ENCODE measurements around the gene FBXL19.

DNA sequence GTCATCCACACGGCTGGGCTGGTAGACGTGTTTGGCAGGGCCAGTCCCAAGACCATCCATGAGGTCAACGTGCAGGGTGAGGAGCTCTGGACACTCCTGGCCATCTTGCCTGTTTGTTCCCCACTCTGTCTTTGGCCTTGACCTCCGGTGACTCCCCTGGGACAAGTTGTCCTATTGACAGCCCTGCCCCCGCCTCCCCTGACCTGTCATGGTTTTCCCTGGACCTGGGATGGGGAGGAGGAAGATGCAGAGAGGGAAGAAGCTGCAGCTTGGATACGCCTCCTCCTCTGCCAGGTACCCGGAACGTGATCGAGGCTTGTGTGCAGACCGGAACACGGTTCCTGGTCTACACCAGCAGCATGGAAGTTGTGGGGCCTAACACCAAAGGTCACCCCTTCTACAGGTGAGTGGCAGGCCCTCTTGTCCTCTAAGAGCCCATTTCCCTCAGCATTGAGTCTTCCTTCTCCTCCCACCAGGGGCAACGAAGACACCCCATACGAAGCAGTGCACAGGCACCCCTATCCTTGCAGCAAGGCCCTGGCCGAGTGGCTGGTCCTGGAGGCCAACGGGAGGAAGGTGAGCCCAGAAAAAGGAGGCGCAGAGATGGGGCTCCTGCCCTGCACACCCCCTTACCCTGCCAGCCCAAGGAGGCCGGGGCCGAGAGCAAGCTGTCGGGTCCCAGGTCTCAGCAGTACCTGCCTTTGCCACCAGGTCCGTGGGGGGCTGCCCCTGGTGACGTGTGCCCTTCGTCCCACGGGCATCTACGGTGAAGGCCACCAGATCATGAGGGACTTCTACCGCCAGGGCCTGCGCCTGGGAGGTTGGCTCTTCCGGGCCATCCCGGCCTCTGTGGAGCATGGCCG, 63.0 kb downstream of the FBXL19 start:
- no peak for TF ChIP-seq CTCF (IDR thresholded peaks at IDR 0.05; ENCODE audit: low read depth, low read length)
- no peak for TF ChIP-seq POLR2A (IDR thresholded peaks at IDR 0.05; ENCODE audit: extremely low read depth, insufficient read length)
- no peak for TF ChIP-seq MYC (IDR thresholded peaks at IDR 0.05; ENCODE audit: low read depth, low read length)
- TF ChIP-seq, protein P1, sequence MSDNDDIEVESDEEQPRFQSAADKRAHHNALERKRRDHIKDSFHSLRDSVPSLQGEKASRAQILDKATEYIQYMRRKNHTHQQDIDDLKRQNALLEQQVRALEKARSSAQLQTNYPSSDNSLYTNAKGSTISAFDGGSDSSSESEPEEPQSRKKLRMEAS (IDR thresholded peaks at IDR 0.05; ENCODE audit: low read depth, low read length), result no peak

Measured in NB4 (cell line).